ENCODE data around the gene COPS2. TPM values are rescaled to one million over a fixed set of nuclear protein-coding genes. Genes with fewer than 3 reads are reported as not detected.

The COPS2 gene
- total RNA-seq: 100 to 1,000 TPM in 1 of 3 donors, 10 to 100 TPM in 2; 38.4 to 102 (median 43.5) TPM
- long read RNA-seq, donor 1, full-length matches to known transcripts: 70 of 74 reads
- long read RNA-seq, donor 1, partial matches to known transcripts: 3 of 74 reads
- long read RNA-seq, donor 1, other reads (novel, unspliced or antisense): 1 of 74 reads
- long read RNA-seq, donor 2, full-length matches to known transcripts: 9 of 13 reads
- long read RNA-seq, donor 2, partial matches to known transcripts: 2 of 13 reads
- long read RNA-seq, donor 2, other reads (novel, unspliced or antisense): 2 of 13 reads

DNA sequence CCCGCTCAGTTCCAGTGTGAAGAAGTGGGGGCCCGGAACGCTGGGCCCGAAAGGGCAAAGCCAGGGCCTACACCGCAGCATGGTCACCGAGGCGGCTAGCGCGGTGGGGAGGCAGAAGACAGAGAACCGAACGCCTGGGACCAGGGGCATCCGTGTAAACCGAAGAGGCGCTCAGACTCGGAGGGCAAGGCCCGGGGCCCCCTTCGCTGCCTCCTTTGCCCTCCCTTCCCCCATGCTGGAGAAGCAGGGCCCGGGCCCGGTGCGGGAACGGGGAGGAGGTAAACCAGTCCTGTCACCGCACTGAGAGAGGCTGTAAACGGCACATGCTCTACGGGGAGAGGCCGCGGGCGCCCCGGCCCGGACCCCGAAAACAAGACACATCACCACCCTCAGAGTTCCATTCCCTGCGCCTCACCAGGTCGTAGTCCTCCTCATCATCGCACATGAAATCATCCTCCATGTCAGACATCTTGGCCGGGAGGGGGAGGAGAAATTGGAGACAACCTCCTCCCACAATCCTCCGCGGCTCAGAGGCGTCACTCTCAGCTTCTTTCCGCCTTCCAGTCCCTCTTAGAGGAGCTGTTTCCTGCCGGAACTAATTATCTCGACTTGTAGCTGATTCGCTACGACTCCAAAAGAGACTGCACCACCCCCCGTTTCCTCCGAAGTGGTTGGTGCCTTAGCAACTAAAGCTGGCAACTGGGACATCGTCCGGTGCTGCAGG lies at the start of gene COPS2:
TSS of gene COPS2 (minus strand) at position 490 of the 724 bp plus-strand sequence. CDS start at position 469, 21 bp downstream.
- Histone ChIP-seq H3K4me3 (peak within 1 kb of the TSS; percentile 87), H3K9me3 (no peaks in the 10 kb centered on the region), H3K36me3 (ENCODE audit: low read depth) (no peaks in the 10 kb centered on the region), H3K4me1 (ENCODE audit: low read depth) (peaks cover 22% of the 10 kb centered on the region)
- DNase-seq (peak; percentile 91 to 98 (median 93)), ATAC-seq (peak; percentile 99)
- intact Hi-C loops (cut with DNase I, micrococcal nuclease): no loop called here
- TF ChIP-seq, protein P1, sequence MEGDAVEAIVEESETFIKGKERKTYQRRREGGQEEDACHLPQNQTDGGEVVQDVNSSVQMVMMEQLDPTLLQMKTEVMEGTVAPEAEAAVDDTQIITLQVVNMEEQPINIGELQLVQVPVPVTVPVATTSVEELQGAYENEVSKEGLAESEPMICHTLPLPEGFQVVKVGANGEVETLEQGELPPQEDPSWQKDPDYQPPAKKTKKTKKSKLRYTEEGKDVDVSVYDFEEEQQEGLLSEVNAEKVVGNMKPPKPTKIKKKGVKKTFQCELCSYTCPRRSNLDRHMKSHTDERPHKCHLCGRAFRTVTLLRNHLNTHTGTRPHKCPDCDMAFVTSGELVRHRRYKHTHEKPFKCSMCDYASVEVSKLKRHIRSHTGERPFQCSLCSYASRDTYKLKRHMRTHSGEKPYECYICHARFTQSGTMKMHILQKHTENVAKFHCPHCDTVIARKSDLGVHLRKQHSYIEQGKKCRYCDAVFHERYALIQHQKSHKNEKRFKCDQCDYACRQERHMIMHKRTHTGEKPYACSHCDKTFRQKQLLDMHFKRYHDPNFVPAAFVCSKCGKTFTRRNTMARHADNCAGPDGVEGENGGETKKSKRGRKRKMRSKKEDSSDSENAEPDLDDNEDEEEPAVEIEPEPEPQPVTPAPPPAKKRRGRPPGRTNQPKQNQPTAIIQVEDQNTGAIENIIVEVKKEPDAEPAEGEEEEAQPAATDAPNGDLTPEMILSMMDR (IDR thresholded peaks at IDR 0.05): no peak

DNA sequence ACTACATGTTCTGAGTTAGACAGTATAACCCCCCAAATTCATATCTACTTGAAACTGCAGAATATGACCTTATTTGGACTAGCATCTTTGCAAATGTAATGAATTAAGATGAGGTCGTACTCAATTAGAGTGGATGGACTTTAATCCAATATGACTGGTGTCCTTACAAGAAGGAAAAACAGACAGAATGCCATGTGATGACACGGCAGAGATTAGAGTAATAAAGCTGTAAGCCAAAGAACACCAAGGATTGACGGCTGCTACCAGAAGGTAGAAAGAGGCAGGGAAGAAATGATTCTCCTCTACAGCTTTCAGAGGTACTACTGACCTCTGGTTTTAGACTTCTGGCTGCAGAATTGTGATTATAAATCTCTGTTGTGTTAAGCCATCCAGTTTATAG lies 44.9 kb upstream of the COPS2 start:
- intact Hi-C loops (cut with DNase I, micrococcal nuclease): no loop called here
- H3K4me3 ChIP-seq: no peak overlapping the region
- H3K36me3 ChIP-seq (ENCODE audit: low read depth): no peaks in the 10 kb centered on the region
- TF ChIP-seq, protein P1 (IDR thresholded peaks at IDR 0.05): no peak
- DNase-seq (no peak), ATAC-seq (peak; percentile 44)
- no peaks in the 10 kb centered on the region for H3K9me3 ChIP-seq
- H3K4me1 ChIP-seq (ENCODE audit: low read depth): no peaks in the 10 kb centered on the region

DNA sequence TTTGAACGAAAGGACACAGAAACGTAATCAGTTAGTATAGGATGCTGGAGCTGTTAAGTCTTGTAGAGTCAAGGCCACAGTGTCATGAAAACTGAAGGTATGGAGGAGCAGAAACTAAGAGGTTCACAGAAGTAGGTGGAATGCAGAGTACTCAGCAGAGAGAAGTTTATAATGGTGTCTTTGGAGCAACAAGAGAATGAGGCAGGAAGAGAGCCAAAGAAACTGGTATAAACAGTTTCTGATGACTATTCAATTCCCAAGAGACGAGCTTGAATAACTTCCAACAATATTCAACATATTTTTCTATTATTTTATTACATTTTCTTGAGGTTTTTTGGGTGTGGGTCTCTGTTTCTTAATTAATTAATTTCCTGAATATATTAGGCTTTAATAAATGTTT lies 44.3 kb upstream of the COPS2 start:
- intact Hi-C loops (cut with DNase I, micrococcal nuclease): no loop called here
- Histone ChIP-seq H3K36me3 (ENCODE audit: low read depth) (no peaks in the 10 kb centered on the region), H3K9me3 (no peaks in the 10 kb centered on the region), H3K4me1 (ENCODE audit: low read depth) (no peaks in the 10 kb centered on the region), H3K4me3 (no peak overlapping the region)
- DNase-seq (no peak), ATAC-seq (no peak)
- TF ChIP-seq, protein P1 (IDR thresholded peaks at IDR 0.05): no peak

DNA sequence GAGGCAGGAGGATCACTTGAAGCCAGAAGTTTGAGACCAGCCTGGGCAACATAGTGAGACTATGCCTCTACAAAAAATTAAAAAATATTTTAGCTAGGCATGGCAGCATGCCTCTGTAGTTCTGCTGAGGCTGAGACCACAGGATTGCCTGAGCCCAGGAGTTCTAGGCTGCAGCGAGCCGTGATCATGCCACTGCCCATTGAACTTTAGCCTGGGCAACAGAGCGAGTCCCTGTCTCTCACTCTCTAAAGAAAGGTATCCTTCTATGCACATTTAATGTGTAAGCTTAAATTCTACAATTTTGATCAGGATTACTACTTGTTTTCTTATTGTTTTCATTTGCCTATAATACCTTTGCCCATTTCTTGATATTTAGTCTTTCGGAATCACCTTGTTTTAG lies 41.5 kb upstream of the COPS2 start:
- no peaks in the 10 kb centered on the region for H3K4me1 ChIP-seq (ENCODE audit: low read depth)
- no peak for ATAC-seq
- no peak overlapping the region for H3K4me3 ChIP-seq
- intact Hi-C loops (cut with DNase I, micrococcal nuclease): no loop called here
- TF ChIP-seq, protein P1 (IDR thresholded peaks at IDR 0.05): no peak
- H3K9me3 ChIP-seq: no peaks in the 10 kb centered on the region
- DNase-seq: no peak
- no peaks in the 10 kb centered on the region for H3K36me3 ChIP-seq (ENCODE audit: low read depth)

DNA sequence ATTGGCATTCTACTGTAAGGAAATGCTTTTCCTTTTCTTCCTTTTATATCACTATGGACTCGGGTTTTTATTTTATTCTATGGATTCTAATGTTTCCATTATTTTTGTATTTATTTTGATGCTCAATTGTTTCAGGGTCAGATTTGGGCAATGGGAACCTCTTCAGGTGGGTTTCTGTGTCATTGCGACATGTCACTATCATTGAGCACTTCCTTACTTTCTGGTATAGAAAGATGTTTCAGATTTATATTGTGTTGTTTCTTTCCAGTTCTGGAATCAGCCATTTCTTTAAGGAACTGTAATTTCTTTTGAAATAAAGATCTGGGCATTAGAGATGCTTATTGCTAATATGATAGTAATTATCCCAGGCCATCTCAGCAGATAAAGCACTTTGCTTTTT lies 36.5 kb upstream of the COPS2 start:
- Histone ChIP-seq H3K36me3 (ENCODE audit: low read depth) (no peaks in the 10 kb centered on the region), H3K4me1 (ENCODE audit: low read depth) (no peaks in the 10 kb centered on the region), H3K9me3 (no peaks in the 10 kb centered on the region), H3K4me3 (no peak overlapping the region)
- intact Hi-C loops (cut with DNase I, micrococcal nuclease): no loop called here
- TF ChIP-seq, protein P1 (IDR thresholded peaks at IDR 0.05): no peak
- no peak for DNase-seq
- no peak for ATAC-seq

Measured in mucosa of descending colon (tissue), 3 donors.